K562 (cell line): ENCODE results near the gene RNF19B. TPM values are rescaled to one million over a fixed set of nuclear protein-coding genes. Genes with fewer than 3 reads are reported as not detected.
A peak's percentile ranks its signal among the peaks of the same experiment; 100 is the strongest.

ENCODE experiments used
- CCAR2 ChIP-seq: fragments of 200-400 bp; formaldehyde crosslinking; IDR thresholded peaks from 2 replicates; pipeline ENCODE4 v1.6.1; 2017; ENCODE audit warnings: mild to moderate bottlenecking, low read depth, low read length
- E2F3 ChIP-seq: fragments of 250-450 bp; sonication (Bioruptor Pico); IDR thresholded peaks from 2 replicates; pipeline ENCODE4 v1.4.0; 2020; ENCODE audit warnings: mild to moderate bottlenecking
- HDAC1 ChIP-seq, 2 experiments: fragments of 450-650 bp; IDR thresholded peaks; 2 replicates each; pipeline ENCODE4 v1.6.1; 2016 to 2017; ENCODE audit warnings: inconsistent platforms in 1 of 2, mild to moderate bottlenecking in 1 of 2, moderate library complexity in 1 of 2
- JUN ChIP-seq, 2 experiments: sonication (generic) in 1 of 2; formaldehyde crosslinking in 1 of 2; IDR thresholded peaks; 2 replicates each; pipeline versions ENCODE4 v1.6.1 to v1.8.0; 2012 to 2022; ENCODE audit warnings: borderline replicate concordance in 2 of 2, mild to moderate bottlenecking in 2 of 2, improper control_type of control experiment in 1 of 2, low read depth in 1 of 2, low read length in 1 of 2, missing genetic modification reagents in 1 of 2
- MBD2 ChIP-seq: sonication (generic); IDR thresholded peaks from 2 replicates; pipeline ENCODE4 v1.6.1; 2016; ENCODE audit warnings: low read depth, borderline replicate concordance
- MYC ChIP-seq, 2 experiments: fragments of 250-450 bp in 1 of 2; sonication (Bioruptor Pico) in 1 of 2; IDR thresholded peaks; 2 replicates each; pipeline versions ENCODE4 v1.5.1 to v1.6.1; 2012 to 2021; ENCODE audit warnings: low read depth in 2 of 2, borderline replicate concordance in 1 of 2, improper control_type of control experiment in 1 of 2, low read length in 1 of 2, mild to moderate bottlenecking in 1 of 2, moderate library complexity in 1 of 2
- PHB ChIP-seq: fragments of 250-450 bp; sonication (Bioruptor Pico); IDR thresholded peaks from 2 replicates; pipeline ENCODE4 v1.5.0; 2021
- TARDBP ChIP-seq: fragments of 450-650 bp; IDR thresholded peaks from 2 replicates; pipeline ENCODE4 v1.6.1; 2016
- THRAP3 ChIP-seq: fragments of 450-650 bp; IDR thresholded peaks from 2 replicates; pipeline ENCODE4 v1.6.1; 2016; ENCODE audit warnings: mild to moderate bottlenecking, inconsistent platforms, borderline replicate concordance
- YY1 ChIP-seq, 3 experiments: IDR thresholded peaks; 2 replicates each; pipeline ENCODE4 v1.6.1; 2011; ENCODE audit warnings: low read length in 2 of 3, mild to moderate bottlenecking in 2 of 3, moderate library complexity in 2 of 3, borderline replicate concordance in 1 of 3, control low read depth in 1 of 3, low read depth in 1 of 3; ENCODE audit not compliant: insufficient read depth in 3 of 3, insufficient replicate concordance in 2 of 3, control insufficient read depth in 1 of 3, insufficient read length in 1 of 3; ENCODE audit errors: extremely low read depth in 1 of 3
- ZFP36 ChIP-seq: fragments of 150-350 bp; IDR thresholded peaks from 2 replicates; pipeline ENCODE4 v1.6.1; 2018; ENCODE audit warnings: low read length, low read depth; ENCODE audit not compliant: partially characterized antibody
- ZNF140 ChIP-seq: fragments of 250-450 bp; sonication (Bioruptor Pico); IDR thresholded peaks from 2 replicates; pipeline ENCODE4 v1.8.0; 2021; ENCODE audit warnings: moderate library complexity, mild to moderate bottlenecking, inconsistent platforms
- ZNF277 ChIP-seq: fragments of 250-450 bp; sonication (Bioruptor Pico); IDR thresholded peaks from 2 replicates; pipeline ENCODE4 v1.8.0; 2022; ENCODE audit warnings: inconsistent platforms, mild to moderate bottlenecking, moderate library complexity, borderline replicate concordance
- ZNF445 ChIP-seq: fragments of 250-450 bp; sonication (Bioruptor Pico); IDR thresholded peaks from 2 replicates; pipeline ENCODE4 v1.4.0; 2020; ENCODE audit warnings: low read depth, mild to moderate bottlenecking, moderate library complexity
- polyA plus RNA-seq, 8 experiments: library from polyadenylated mRNA; depleted of rRNA in 4 of 8; stranded (reverse) in 5 of 8; unstranded in 3 of 8; fragments of >200 nt; fragmentation: Nextera tagmentation in 2 of 8; fragmentation: Illumina TruSeq in 1 of 8; extraction: Ambion mirVana in 2 of 8; extraction: Trizol in 1 of 8; gene quantifications; 2 replicates each; pipeline versions ENCODE4 v1.2.1 to v1.2.3, GENCODE V29; 2011 to 2014; ENCODE audit warnings: inconsistent platforms in 1 of 8, missing spikeins in 1 of 8
- total RNA-seq, 7 experiments: library from RNA; depleted of rRNA in 6 of 7; stranded (reverse); fragments of >200 nt in 6 of 7; fragmentation: Illumina TruSeq in 2 of 7; extraction: Trizol in 2 of 7; gene quantifications; 2 replicates each; pipeline versions ENCODE4 v1.2.1 to v1.2.3, GENCODE V29; 2011 to 2021; ENCODE audit warnings: low replicate concordance in 1 of 7
- TF ChIP-seq, protein P1 (sequence below), 2 experiments: fragments of 450-650 bp; formaldehyde crosslinking in 1 of 2; IDR thresholded peaks; 2 replicates each; pipeline versions ENCODE4 v1.4.0 to v1.6.1; 2014 to 2020; ENCODE audit warnings: mild to moderate bottlenecking in 2 of 2, borderline replicate concordance in 1 of 2, low read depth in 1 of 2

Gene RNF19B
- total and polyA plus RNA-seq, 9 of the 15 experiments (the other 6 are each of a cell fraction or from before 2014, with no cell fraction given), result 2.6 to 14.9 (median 10.1) TPM

- TF ChIP-seq E2F3 (CRISPR knock-in tag), result peak; percentile 69; the same call in 1 of the 2 replicates
- TF ChIP-seq PHB, result 0 out of 2 replicates have a peak, but pooled peaks have one; percentile 90
- no peak for TF ChIP-seq MBD2
- TF ChIP-seq ZNF445 (CRISPR knock-in tag), result no peak
- TF ChIP-seq THRAP3, result no peak
- no peak for TF ChIP-seq TARDBP
- TF ChIP-seq HDAC1 (IDR thresholded peaks at IDR 0.05), result no peak
- TF ChIP-seq CCAR2, result no peak
- TF ChIP-seq, protein P1, sequence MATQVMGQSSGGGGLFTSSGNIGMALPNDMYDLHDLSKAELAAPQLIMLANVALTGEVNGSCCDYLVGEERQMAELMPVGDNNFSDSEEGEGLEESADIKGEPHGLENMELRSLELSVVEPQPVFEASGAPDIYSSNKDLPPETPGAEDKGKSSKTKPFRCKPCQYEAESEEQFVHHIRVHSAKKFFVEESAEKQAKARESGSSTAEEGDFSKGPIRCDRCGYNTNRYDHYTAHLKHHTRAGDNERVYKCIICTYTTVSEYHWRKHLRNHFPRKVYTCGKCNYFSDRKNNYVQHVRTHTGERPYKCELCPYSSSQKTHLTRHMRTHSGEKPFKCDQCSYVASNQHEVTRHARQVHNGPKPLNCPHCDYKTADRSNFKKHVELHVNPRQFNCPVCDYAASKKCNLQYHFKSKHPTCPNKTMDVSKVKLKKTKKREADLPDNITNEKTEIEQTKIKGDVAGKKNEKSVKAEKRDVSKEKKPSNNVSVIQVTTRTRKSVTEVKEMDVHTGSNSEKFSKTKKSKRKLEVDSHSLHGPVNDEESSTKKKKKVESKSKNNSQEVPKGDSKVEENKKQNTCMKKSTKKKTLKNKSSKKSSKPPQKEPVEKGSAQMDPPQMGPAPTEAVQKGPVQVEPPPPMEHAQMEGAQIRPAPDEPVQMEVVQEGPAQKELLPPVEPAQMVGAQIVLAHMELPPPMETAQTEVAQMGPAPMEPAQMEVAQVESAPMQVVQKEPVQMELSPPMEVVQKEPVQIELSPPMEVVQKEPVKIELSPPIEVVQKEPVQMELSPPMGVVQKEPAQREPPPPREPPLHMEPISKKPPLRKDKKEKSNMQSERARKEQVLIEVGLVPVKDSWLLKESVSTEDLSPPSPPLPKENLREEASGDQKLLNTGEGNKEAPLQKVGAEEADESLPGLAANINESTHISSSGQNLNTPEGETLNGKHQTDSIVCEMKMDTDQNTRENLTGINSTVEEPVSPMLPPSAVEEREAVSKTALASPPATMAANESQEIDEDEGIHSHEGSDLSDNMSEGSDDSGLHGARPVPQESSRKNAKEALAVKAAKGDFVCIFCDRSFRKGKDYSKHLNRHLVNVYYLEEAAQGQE (IDR thresholded peaks at IDR 0.05; ENCODE audit: borderline replicate concordance), result no peak
- TF ChIP-seq, protein P1 (CRISPR knock-in tag; IDR thresholded peaks at IDR 0.05; ENCODE audit: low read depth), result 0 out of 2 replicates have a peak, but pooled peaks have one; percentile 48
- no peak for TF ChIP-seq ZNF277 (CRISPR knock-in tag)
- TF ChIP-seq ZFP36, result peak; percentile 76
- no peak for TF ChIP-seq ZNF140 (CRISPR knock-in tag)
- TF ChIP-seq JUN (IDR thresholded peaks at IDR 0.05; ENCODE audit: borderline replicate concordance, low read depth, low read length), result no peak
- no peak for TF ChIP-seq JUN (CRISPR knock-in tag; IDR thresholded peaks at IDR 0.05; ENCODE audit: borderline replicate concordance)
- peak in 1 of 3 experiments; percentile 11 for TF ChIP-seq YY1 (IDR thresholded peaks at IDR 0.05; ENCODE audit: borderline replicate concordance in 1 of 3, control insufficient read depth in 1 of 3, extremely low read depth in 1 of 3, insufficient read depth in 3 of 3, insufficient read length in 1 of 3, insufficient replicate concordance in 2 of 3, low read depth in 1 of 3, low read length in 2 of 3)
- 0 out of 2 replicates have a peak, but pooled peaks have one; percentile 36 for TF ChIP-seq MYC (IDR thresholded peaks at IDR 0.05; ENCODE audit: low read depth, low read length)
- TF ChIP-seq MYC (CRISPR knock-in tag; IDR thresholded peaks at IDR 0.05; ENCODE audit: borderline replicate concordance, low read depth), result no peak
These were observed 63.4 kb downstream of the RNF19B start, which contains the start of gene TMEM54 (continued) for GRCh38 chr1:32900956-32901822.
